ENCODE results near the gene CYB561D1. TPM values are rescaled to one million over a fixed set of nuclear protein-coding genes. Genes with fewer than 3 reads are reported as not detected.

CYB561D1 gene
- total RNA-seq, 1 experiment from 2014 or later = 7.1 TPM

DNA sequence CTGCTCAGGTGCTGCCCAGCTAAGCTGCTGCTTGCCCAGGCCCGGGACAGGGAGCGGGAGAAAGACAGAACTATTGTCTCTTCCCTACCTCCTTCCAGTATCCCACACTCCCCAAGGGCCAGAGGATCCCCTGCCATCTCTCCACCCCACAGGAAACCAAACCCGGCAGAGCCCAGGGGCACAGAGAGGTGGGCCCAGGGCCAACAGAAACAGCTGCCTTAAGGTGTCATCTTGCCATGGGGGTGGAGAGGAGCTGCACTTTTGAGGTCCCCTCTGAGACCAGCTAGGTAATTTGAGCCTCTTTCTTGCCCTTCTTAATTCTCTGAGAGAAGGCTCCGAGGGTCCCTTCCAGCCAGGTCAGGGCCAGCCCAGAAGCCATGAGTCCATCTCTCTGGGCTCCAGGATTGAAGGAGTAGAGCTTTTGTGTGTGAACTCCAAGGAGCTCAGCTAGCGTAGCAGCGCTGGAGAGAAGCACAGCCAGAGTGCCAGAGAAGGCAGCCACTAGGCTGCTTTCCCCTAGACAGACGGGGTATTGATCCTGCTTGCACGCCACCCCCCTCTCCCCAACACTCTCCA, 36.1 kb downstream of the CYB561D1 start:
- peak overlapping the region; percentile 62 for H3K4me2 ChIP-seq (ENCODE audit: low read depth, low read length, poor library complexity, severe bottlenecking)

DNA sequence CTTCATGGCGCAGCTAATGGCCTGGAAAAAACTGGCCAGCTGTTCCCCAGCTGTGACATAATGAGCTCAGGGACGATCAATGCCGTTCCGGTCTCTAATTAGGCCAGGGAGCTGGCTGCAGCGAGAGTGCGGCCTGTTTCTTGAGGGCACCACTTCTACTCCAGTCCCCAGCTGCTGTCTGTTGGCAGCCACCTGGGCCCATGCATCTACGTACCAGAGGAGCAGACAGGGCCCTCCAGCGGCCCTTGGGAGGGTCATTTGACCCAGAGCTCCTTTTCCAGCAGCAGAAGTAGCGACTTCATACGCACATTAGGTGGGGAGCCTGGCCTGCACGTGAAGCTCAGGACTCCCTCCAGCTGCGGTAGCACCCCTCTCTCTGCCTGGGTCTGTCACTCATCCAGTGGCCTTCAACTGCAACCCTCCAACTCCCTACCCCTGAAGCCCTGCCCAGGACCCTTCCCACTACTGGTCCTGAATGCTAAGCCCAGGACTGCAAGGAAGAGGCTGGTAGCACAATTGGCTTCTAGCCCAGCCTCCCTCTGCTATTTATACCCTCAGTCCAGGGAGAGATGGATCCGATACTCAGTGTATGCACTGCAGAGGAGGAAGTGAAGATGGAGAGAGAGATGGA, 36.7 kb downstream of the CYB561D1 start:
- Histone ChIP-seq H3K9me3 (ENCODE audit: low read length) (no peaks in the 10 kb centered on the region), H2AFZ (ENCODE audit: low read length) (no peak overlapping the region), H3K9ac (ENCODE audit: low read length) (no peak overlapping the region; the same call in 1 of the 2 replicates), H3K36me3 (ENCODE audit: insufficient read depth, low read length) (no peaks in the 10 kb centered on the region), H4K20me1 (ENCODE audit: insufficient read depth, low read depth, low read length) (no peaks in the 10 kb centered on the region), H3K27ac (ENCODE audit: low read length) (no peak overlapping the region), H3K4me3 (ENCODE audit: low read length) (no peak overlapping the region), H3K4me1 (ENCODE audit: low read length) (peaks cover 29% of the 10 kb centered on the region), H3K79me2 (ENCODE audit: low read length) (no peaks in the 10 kb centered on the region), H3K4me2 (ENCODE audit: low read depth, low read length, poor library complexity, severe bottlenecking) (peak overlapping the region; percentile 62), H3K27me3 (ENCODE audit: low read length) (no peaks in the 10 kb centered on the region), H3K9me2 (replicated peaks; ENCODE audit: insufficient read depth, low read length) (no peaks in the 10 kb centered on the region)
- no peak for DNase-seq

More for the DNA sequence above, 36.1 kb downstream of the CYB561D1 start:
- DNase-seq = peak; percentile 76
- Histone ChIP-seq H2AFZ (ENCODE audit: low read length) (no peak overlapping the region), H3K4me1 (ENCODE audit: low read length) (peaks cover 29% of the 10 kb centered on the region), H3K79me2 (ENCODE audit: low read length) (no peaks in the 10 kb centered on the region), H3K9me3 (ENCODE audit: low read length) (no peaks in the 10 kb centered on the region), H3K9me2 (replicated peaks; ENCODE audit: insufficient read depth, low read length) (no peaks in the 10 kb centered on the region), H3K4me3 (ENCODE audit: low read length) (peak overlapping the region; percentile 46; the same call in 1 of the 2 replicates), H4K20me1 (ENCODE audit: insufficient read depth, low read depth, low read length) (no peaks in the 10 kb centered on the region), H3K27ac (ENCODE audit: low read length) (no peak overlapping the region), H3K9ac (ENCODE audit: low read length) (peak overlapping the region; percentile 37), H3K27me3 (ENCODE audit: low read length) (no peaks in the 10 kb centered on the region), H3K36me3 (ENCODE audit: insufficient read depth, low read length) (no peaks in the 10 kb centered on the region)

DNA sequence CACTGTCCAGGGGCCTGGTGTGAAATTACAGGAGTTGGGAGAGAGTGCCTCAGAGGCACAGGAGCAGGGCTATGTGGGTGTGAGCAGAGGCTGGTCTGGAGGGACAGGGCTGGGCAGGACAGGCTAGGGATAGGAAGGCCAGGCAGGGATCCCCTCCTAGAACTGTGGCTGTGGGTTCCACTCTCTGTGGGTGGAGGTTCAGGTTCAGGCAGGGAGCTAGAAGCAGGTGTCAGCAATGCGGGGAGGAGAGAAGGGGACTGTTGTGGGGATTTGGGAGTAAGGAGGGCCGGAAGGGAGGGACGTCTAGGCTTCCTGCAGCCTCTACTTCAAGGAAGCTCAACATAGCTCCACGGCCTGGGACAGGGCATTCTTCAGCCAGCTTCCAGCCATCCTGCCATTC, 37.5 kb downstream of the CYB561D1 start:
- no peak overlapping the region for H2AFZ ChIP-seq (ENCODE audit: low read length)
- no peak overlapping the region for H3K27ac ChIP-seq (ENCODE audit: low read length)
- no peak overlapping the region for H3K4me2 ChIP-seq (ENCODE audit: low read depth, low read length, poor library complexity, severe bottlenecking)
- no peak overlapping the region for H3K9ac ChIP-seq (ENCODE audit: low read length)
- H3K27me3 ChIP-seq (ENCODE audit: low read length) = no peaks in the 10 kb centered on the region
- no peaks in the 10 kb centered on the region for H3K36me3 ChIP-seq (ENCODE audit: insufficient read depth, low read length)
- no peaks in the 10 kb centered on the region for H3K9me3 ChIP-seq (ENCODE audit: low read length)
- H3K4me3 ChIP-seq (ENCODE audit: low read length) = no peak overlapping the region
- DNase-seq = no peak
- H3K9me2 ChIP-seq (replicated peaks; ENCODE audit: insufficient read depth, low read length) = no peaks in the 10 kb centered on the region
- no peaks in the 10 kb centered on the region for H4K20me1 ChIP-seq (ENCODE audit: insufficient read depth, low read depth, low read length)
- peaks cover 29% of the 10 kb centered on the region for H3K4me1 ChIP-seq (ENCODE audit: low read length)
- H3K79me2 ChIP-seq (ENCODE audit: low read length) = no peaks in the 10 kb centered on the region

DNA sequence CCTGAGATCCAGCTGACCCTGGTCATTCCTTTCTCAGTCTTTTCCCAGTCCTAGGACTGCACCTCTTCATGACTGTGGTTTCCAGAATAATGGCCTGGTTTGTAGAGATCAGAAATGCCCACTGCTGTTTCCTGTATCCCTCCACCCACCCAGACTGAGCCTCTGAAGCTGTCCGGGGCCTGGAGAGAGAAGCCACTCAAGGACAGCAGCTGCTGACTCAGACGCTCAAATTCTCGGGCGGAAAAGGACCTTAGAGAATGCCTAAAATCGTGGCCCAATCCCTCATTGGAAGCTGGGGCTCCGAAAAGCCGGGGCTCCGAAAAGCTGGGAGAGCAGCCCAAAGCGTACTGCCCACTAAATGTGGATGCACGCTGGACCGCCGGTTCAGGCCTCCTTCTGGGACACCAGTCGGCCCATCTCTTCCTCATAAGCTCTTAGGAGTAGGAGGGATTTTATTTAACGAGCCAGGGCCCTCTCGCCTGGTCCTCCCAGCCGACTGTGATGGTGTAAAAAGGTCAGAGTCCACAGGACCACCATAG, 38.0 kb downstream of the CYB561D1 start:
- Histone ChIP-seq H3K27me3 (ENCODE audit: low read length) (no peaks in the 10 kb centered on the region), H3K36me3 (ENCODE audit: insufficient read depth, low read length) (no peaks in the 10 kb centered on the region), H3K27ac (ENCODE audit: low read length) (no peak overlapping the region), H3K79me2 (ENCODE audit: low read length) (no peaks in the 10 kb centered on the region), H3K9me3 (ENCODE audit: low read length) (no peaks in the 10 kb centered on the region), H3K4me2 (ENCODE audit: low read depth, low read length, poor library complexity, severe bottlenecking) (peak overlapping the region; percentile 69), H2AFZ (ENCODE audit: low read length) (no peak overlapping the region), H3K4me3 (ENCODE audit: low read length) (no peak overlapping the region), H3K9ac (ENCODE audit: low read length) (no peak overlapping the region), H3K9me2 (replicated peaks; ENCODE audit: insufficient read depth, low read length) (no peaks in the 10 kb centered on the region), H3K4me1 (ENCODE audit: low read length) (peaks cover 29% of the 10 kb centered on the region), H4K20me1 (ENCODE audit: insufficient read depth, low read depth, low read length) (no peaks in the 10 kb centered on the region)
- DNase-seq = no peak

DNA sequence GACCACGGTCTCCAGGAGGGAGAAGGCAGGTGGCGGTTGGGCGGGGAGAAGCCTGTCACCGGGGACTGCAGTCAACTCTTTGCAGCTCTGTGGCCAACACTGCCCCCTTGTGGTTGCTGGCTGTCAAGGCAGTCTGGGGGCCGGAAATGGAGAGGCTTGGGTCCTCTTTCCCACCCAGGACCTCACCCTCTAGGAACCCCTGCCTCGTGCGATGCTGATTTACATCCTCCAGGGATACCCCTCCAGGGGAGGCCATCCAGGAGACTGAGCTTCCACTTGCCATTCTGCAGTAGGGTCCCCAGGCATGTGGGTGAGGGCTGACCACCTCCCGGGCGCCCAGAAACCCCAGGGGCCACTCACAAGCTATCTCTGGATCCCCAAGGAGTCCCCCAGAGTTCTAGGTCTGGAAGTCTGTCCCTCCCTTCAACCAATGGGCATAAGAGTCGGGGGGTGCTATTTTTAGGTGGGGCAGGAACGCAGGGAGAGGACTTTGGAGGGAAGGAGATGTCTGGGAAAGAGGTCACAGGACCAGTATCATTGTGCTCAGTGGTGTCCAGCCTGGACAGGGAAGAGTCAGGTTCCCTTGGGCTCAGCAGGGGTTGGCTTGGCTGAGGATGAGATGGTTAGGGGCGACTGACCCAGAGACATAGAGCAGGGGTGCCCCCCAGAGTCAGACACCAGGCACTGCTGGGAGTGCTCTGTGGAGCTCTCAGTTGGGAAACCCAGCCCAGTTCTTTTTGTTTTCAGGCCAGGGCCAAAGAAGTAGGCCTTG, 38.7 kb downstream of the CYB561D1 start:
- peak overlapping the region; percentile 60 for H3K9ac ChIP-seq (ENCODE audit: low read length)
- H2AFZ ChIP-seq (ENCODE audit: low read length) = peak overlapping the region; percentile 93
- H3K4me2 ChIP-seq (ENCODE audit: low read depth, low read length, poor library complexity, severe bottlenecking) = peak overlapping the region; percentile 69

GRCh38 chr1:109534307-109534858, 40.5 kb downstream of the CYB561D1 start:
- no peaks in the 10 kb centered on the region for H3K9me2 ChIP-seq (replicated peaks; ENCODE audit: insufficient read depth, low read length)
- no peaks in the 10 kb centered on the region for H3K9me3 ChIP-seq (ENCODE audit: low read length)
- peaks cover 27% of the 10 kb centered on the region for H3K4me1 ChIP-seq (ENCODE audit: low read length)
- no peak overlapping the region for H3K4me2 ChIP-seq (ENCODE audit: low read depth, low read length, poor library complexity, severe bottlenecking)
- no peaks in the 10 kb centered on the region for H3K79me2 ChIP-seq (ENCODE audit: low read length)
- no peak overlapping the region for H3K4me3 ChIP-seq (ENCODE audit: low read length)
- no peaks in the 10 kb centered on the region for H3K27me3 ChIP-seq (ENCODE audit: low read length)
- no peaks in the 10 kb centered on the region for H3K36me3 ChIP-seq (ENCODE audit: insufficient read depth, low read length)
- H3K27ac ChIP-seq (ENCODE audit: low read length) = no peak overlapping the region
- H3K9ac ChIP-seq (ENCODE audit: low read length) = no peak overlapping the region
- no peaks in the 10 kb centered on the region for H4K20me1 ChIP-seq (ENCODE audit: insufficient read depth, low read depth, low read length)
- H2AFZ ChIP-seq (ENCODE audit: low read length) = no peak overlapping the region
- no peak for DNase-seq

More for the DNA sequence above, 38.7 kb downstream of the CYB561D1 start:
- H3K4me3 ChIP-seq (ENCODE audit: low read length) = peak overlapping the region; percentile 50; the same call in 1 of the 2 replicates
- no peaks in the 10 kb centered on the region for H3K36me3 ChIP-seq (ENCODE audit: insufficient read depth, low read length)
- no peaks in the 10 kb centered on the region for H4K20me1 ChIP-seq (ENCODE audit: insufficient read depth, low read depth, low read length)
- H3K9me3 ChIP-seq (ENCODE audit: low read length) = no peaks in the 10 kb centered on the region
- H3K9me2 ChIP-seq (replicated peaks; ENCODE audit: insufficient read depth, low read length) = no peaks in the 10 kb centered on the region
- no peak overlapping the region for H3K27ac ChIP-seq (ENCODE audit: low read length)
- H3K79me2 ChIP-seq (ENCODE audit: low read length) = no peaks in the 10 kb centered on the region
- no peaks in the 10 kb centered on the region for H3K27me3 ChIP-seq (ENCODE audit: low read length)
- peaks cover 29% of the 10 kb centered on the region for H3K4me1 ChIP-seq (ENCODE audit: low read length)
- peak; percentile 94 for DNase-seq

DNA sequence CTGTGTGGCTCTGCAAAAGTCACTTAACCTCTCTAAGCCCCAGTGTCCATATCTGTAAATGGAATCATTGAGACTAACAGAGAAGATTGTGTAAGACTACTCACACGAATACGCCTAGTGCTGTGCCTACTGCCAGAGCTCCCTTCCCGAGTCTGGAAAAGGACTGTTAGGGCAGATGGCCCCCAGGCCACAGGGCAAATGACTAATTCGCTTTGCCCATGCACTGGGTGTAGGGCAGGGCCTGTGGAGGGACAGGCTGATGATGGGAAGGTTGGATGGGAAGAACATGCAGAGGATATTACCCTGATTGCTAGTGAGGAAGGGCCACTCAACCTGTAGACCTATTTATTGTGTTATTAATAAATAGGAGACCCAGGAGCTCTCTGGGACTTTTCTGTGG, 41.6 kb downstream of the CYB561D1 start:
- no peaks in the 10 kb centered on the region for H3K9me3 ChIP-seq (ENCODE audit: low read length)
- H2AFZ ChIP-seq (ENCODE audit: low read length) = no peak overlapping the region
- DNase-seq = no peak
- H3K4me2 ChIP-seq (ENCODE audit: low read depth, low read length, poor library complexity, severe bottlenecking) = no peak overlapping the region
- no peak overlapping the region for H3K4me3 ChIP-seq (ENCODE audit: low read length)
- H3K9ac ChIP-seq (ENCODE audit: low read length) = no peak overlapping the region
- no peaks in the 10 kb centered on the region for H4K20me1 ChIP-seq (ENCODE audit: insufficient read depth, low read depth, low read length)
- H3K79me2 ChIP-seq (ENCODE audit: low read length) = no peaks in the 10 kb centered on the region
- no peaks in the 10 kb centered on the region for H3K36me3 ChIP-seq (ENCODE audit: insufficient read depth, low read length)
- H3K27me3 ChIP-seq (ENCODE audit: low read length) = no peaks in the 10 kb centered on the region
- peaks cover 16% of the 10 kb centered on the region for H3K4me1 ChIP-seq (ENCODE audit: low read length)
- H3K27ac ChIP-seq (ENCODE audit: low read length) = no peak overlapping the region
- H3K9me2 ChIP-seq (replicated peaks; ENCODE audit: insufficient read depth, low read length) = no peaks in the 10 kb centered on the region

Data from Karpas-422 (cell line).